Nephron progenitor cell (in vitro differentiated cells): ENCODE data around the gene DOCK9.

Experiments used
- DNase-seq: peaks from one replicate; pipeline ENCODE4 v3.0.0; 2021
- H3K27ac Mint-ChIP-seq: 2 replicates; pipeline ENCODE4 v1.8.0; 2021; ENCODE audit warnings: mild to moderate bottlenecking, moderate library complexity, mixed read lengths
- H3K27me3 Mint-ChIP-seq: 2 replicates; pipeline ENCODE4 v1.8.0; 2021; ENCODE audit warnings: mild to moderate bottlenecking, low read depth, mixed read lengths; ENCODE audit not compliant: poor library complexity
- H3K36me3 Mint-ChIP-seq: 2 replicates; pipeline ENCODE4 v1.8.0; 2021; ENCODE audit warnings: low read depth, mixed read lengths
- H3K4me1 Mint-ChIP-seq: 2 replicates; pipeline ENCODE4 v1.8.0; 2021; ENCODE audit warnings: mixed read lengths
- H3K4me3 Mint-ChIP-seq: 2 replicates; pipeline ENCODE4 v1.8.0; 2021; ENCODE audit warnings: mild to moderate bottlenecking, moderate library complexity, mixed read lengths
- H3K9me3 Mint-ChIP-seq: 2 replicates; pipeline ENCODE4 v1.8.0; 2021; ENCODE audit warnings: mild to moderate bottlenecking, moderate library complexity, mixed read lengths
- TF ChIP-seq, protein P1 (sequence below): fragments of 200-600 bp; sonication (generic); IDR thresholded peaks from 2 replicates; pipeline ENCODE4 v1.5.0; 2021; ENCODE audit warnings: antibody characterized with exemption

Gene DOCK9

DNA sequence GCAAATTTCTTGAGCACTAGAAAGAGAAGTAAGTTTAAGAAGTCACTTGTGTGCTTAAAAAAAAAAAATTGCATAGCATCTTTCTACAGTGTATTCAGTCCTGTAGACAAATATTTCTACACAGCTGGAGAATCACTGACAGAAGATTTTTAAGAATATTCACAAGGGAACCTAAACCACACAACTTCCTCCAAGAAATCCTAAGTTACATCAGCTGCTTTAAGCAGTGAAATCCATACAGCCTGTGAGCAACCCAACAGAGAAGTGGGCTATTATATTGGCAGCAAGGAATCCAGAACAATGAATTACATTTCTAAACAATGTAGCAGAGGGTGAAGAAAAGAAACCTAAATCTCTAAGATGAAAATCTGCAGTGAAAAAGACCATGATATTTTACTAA is 1.5 kb downstream of the DOCK9 start:
- H3K4me3 Mint-ChIP-seq = no peak overlapping the region
- H3K27ac Mint-ChIP-seq = no peak overlapping the region
- no peaks in the 10 kb centered on the region for H3K9me3 Mint-ChIP-seq
- TF ChIP-seq, protein P1, sequence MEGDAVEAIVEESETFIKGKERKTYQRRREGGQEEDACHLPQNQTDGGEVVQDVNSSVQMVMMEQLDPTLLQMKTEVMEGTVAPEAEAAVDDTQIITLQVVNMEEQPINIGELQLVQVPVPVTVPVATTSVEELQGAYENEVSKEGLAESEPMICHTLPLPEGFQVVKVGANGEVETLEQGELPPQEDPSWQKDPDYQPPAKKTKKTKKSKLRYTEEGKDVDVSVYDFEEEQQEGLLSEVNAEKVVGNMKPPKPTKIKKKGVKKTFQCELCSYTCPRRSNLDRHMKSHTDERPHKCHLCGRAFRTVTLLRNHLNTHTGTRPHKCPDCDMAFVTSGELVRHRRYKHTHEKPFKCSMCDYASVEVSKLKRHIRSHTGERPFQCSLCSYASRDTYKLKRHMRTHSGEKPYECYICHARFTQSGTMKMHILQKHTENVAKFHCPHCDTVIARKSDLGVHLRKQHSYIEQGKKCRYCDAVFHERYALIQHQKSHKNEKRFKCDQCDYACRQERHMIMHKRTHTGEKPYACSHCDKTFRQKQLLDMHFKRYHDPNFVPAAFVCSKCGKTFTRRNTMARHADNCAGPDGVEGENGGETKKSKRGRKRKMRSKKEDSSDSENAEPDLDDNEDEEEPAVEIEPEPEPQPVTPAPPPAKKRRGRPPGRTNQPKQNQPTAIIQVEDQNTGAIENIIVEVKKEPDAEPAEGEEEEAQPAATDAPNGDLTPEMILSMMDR = no peak
- H3K27me3 Mint-ChIP-seq = peaks cover 3% of the 10 kb centered on the region
- DNase-seq = no peak
- no peaks in the 10 kb centered on the region for H3K36me3 Mint-ChIP-seq
- peaks cover 34% of the 10 kb centered on the region for H3K4me1 Mint-ChIP-seq

- Mint-ChIP-seq H3K9me3 (no peaks in the 10 kb centered on the region), H3K4me1 (peaks cover 34% of the 10 kb centered on the region), H3K36me3 (no peaks in the 10 kb centered on the region), H3K27me3 (peaks cover 3% of the 10 kb centered on the region), H3K4me3 (no peak overlapping the region), H3K27ac (peak overlapping the region; percentile 22)
- TF ChIP-seq, protein P1 = no peak
- no peak for DNase-seq
These were observed 2.0 kb downstream of the DOCK9 start for GRCh38 chr13:98975822-98976261.

GRCh38 chr13:98974053-98974452 is 3.8 kb downstream of the DOCK9 start:
- H3K27me3 Mint-ChIP-seq = peaks cover 3% of the 10 kb centered on the region
- no peaks in the 10 kb centered on the region for H3K9me3 Mint-ChIP-seq
- H3K27ac Mint-ChIP-seq = no peak overlapping the region
- no peak for DNase-seq
- H3K4me1 Mint-ChIP-seq = peaks cover 41% of the 10 kb centered on the region
- no peak overlapping the region for H3K4me3 Mint-ChIP-seq
- no peaks in the 10 kb centered on the region for H3K36me3 Mint-ChIP-seq
- TF ChIP-seq, protein P1 = no peak

DNA sequence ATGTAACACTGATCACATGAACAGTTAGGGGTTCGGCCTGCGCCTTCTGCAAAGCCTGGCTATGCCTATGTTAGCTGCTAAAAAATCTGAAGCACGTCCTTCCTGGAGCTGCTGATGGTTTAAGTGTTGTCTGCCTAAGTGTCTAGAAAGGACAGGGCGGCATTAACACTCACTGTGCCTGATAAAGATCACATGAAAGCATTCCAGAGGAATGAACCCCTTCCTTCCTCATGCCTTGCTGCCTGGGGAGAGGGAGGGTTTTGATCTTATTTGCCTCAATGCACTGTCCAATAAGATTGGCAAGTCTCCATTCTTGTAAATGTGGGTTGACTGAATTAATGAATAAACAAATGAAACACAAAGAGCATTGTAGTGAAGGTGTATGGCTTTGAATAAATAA is 5.2 kb downstream of the DOCK9 start:
- Mint-ChIP-seq H3K27ac (no peak overlapping the region), H3K27me3 (peaks cover 3% of the 10 kb centered on the region), H3K4me1 (peaks cover 34% of the 10 kb centered on the region), H3K9me3 (no peaks in the 10 kb centered on the region), H3K4me3 (no peak overlapping the region), H3K36me3 (no peaks in the 10 kb centered on the region)
- DNase-seq = no peak
- TF ChIP-seq, protein P1 = no peak

- H3K4me1 Mint-ChIP-seq = peaks cover 28% of the 10 kb centered on the region
These were observed 5.8 kb downstream of the DOCK9 start for GRCh38 chr13:98972059-98972458.

DNA sequence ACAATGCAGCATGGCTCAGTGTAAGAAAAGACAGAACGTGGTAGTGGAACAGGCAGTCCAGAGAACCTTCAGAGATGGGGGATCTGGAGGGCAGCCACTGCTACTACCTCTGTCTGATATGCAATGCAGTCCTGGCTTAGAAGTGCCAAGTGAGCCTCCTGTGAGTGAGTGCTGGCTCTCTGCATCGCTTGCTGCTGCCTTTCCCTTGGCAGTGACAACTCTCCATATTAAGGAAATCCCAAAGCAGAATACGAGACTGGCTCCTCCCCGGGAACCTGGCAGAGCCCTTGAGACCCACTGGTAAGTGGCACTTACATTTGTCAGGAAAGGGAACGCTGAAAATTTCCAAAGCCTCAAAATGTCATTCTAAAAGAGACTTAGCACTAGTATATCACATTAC is 7.5 kb downstream of the DOCK9 start:
- no peaks in the 10 kb centered on the region for H3K9me3 Mint-ChIP-seq
- H3K4me1 Mint-ChIP-seq = peaks cover 18% of the 10 kb centered on the region
- no peak for DNase-seq
- peaks cover 6% of the 10 kb centered on the region for H3K27me3 Mint-ChIP-seq
- H3K4me3 Mint-ChIP-seq = no peak overlapping the region
- H3K36me3 Mint-ChIP-seq = no peaks in the 10 kb centered on the region
- no peak overlapping the region for H3K27ac Mint-ChIP-seq
- TF ChIP-seq, protein P1 = no peak

More at GRCh38 chr13:98972059-98972458, 5.8 kb downstream of the DOCK9 start:
- DNase-seq = no peak
- no peaks in the 10 kb centered on the region for H3K9me3 Mint-ChIP-seq
- H3K27ac Mint-ChIP-seq = no peak overlapping the region
- no peak overlapping the region for H3K4me3 Mint-ChIP-seq
- no peaks in the 10 kb centered on the region for H3K36me3 Mint-ChIP-seq
- peaks cover 3% of the 10 kb centered on the region for H3K27me3 Mint-ChIP-seq
- TF ChIP-seq, protein P1 = no peak
